GM21717 (cell line): ENCODE results near the gene LRRC61.
"Not testable (repeated sequence)": the region's sequence is repeated elsewhere in the genome, so short reads cannot be mapped to it uniquely, and the experiment has no call there.

ENCODE experiments used
- ATAC-seq: cut with Tn5 transposase; IDR thresholded peaks from one replicate; pipeline ENCODE4 v1.9.1; 2021; ENCODE audit warnings: mild to moderate bottlenecking, moderate library complexity; ENCODE audit not compliant: unreplicated experiment

Gene LRRC61

GRCh38 chr7:150306377-150306776 is 16.8 kb upstream of the LRRC61 start:
- ATAC-seq, result not testable (repeated sequence)

- ATAC-seq, result no peak
Measured at GRCh38 chr7:150307129-150307528, 16.0 kb upstream of the LRRC61 start.

GRCh38 chr7:150307904-150308303 is 15.3 kb upstream of the LRRC61 start:
- no peak for ATAC-seq

- no peak for ATAC-seq
Measured at GRCh38 chr7:150308575-150308974, 14.6 kb upstream of the LRRC61 start.

GRCh38 chr7:150311146-150311545 is 12.0 kb upstream of the LRRC61 start:
- no peak for ATAC-seq

GRCh38 chr7:150311711-150312110 is 11.4 kb upstream of the LRRC61 start:
- ATAC-seq, result no peak

- ATAC-seq, result not testable (repeated sequence)
Measured at GRCh38 chr7:150312649-150313366, 10.3 kb upstream of the LRRC61 start.

- no peak for ATAC-seq
Measured at GRCh38 chr7:150313367-150313809, 9.8 kb upstream of the LRRC61 start.

GRCh38 chr7:150313870-150314269 is 9.3 kb upstream of the LRRC61 start:
- no peak for ATAC-seq

- ATAC-seq, result no peak
Measured at GRCh38 chr7:150314639-150315239, 8.4 kb upstream of the LRRC61 start.

- ATAC-seq, result not testable (repeated sequence)
Measured at GRCh38 chr7:150316987-150317386, 6.2 kb upstream of the LRRC61 start.

- no peak for ATAC-seq
Measured at GRCh38 chr7:150317748-150318444, 5.3 kb upstream of the LRRC61 start.

- no peak for ATAC-seq
Measured at GRCh38 chr7:150321788-150322113, 1.4 kb upstream of the LRRC61 start.

- ATAC-seq, result no peak
Measured at GRCh38 chr7:150322114-150322832, 882 bp upstream of the LRRC61 start.

- peak; percentile 24 for ATAC-seq
Measured at GRCh38 chr7:150323682-150324372, 672 bp downstream of the LRRC61 start.

- no peak for ATAC-seq
Measured at GRCh38 chr7:150324373-150324961, 1.3 kb downstream of the LRRC61 start.

GRCh38 chr7:150325110-150325611 is 2.0 kb downstream of the LRRC61 start:
- ATAC-seq, result no peak

- ATAC-seq, result no peak
Measured at GRCh38 chr7:150325901-150326300, 2.7 kb downstream of the LRRC61 start.

- ATAC-seq, result no peak
Measured at GRCh38 chr7:150326657-150327268, 3.6 kb downstream of the LRRC61 start.

GRCh38 chr7:150327308-150327707 is 4.2 kb downstream of the LRRC61 start:
- ATAC-seq, result no peak
